Panc1 (cell line): ENCODE data around the gene PTPRA. TPM values are rescaled to one million over a fixed set of nuclear protein-coding genes. Genes with fewer than 3 reads are reported as not detected.

Experiments used
- ATAC-seq: fragments of 200-7000 bp; cut with Tn5 transposase; 2 replicates; pipeline ENCODE4 v1.9.1; 2020; ENCODE audit warnings: mild to moderate bottlenecking, moderate library complexity
- BruUV-seq: library from RNA; stranded (reverse); fragments of 400-500 nt; replicated peaks from 2 replicates; lab custom pipeline; 2021; lab: Mats Ljungman, UMichigan
- CTCF ChIA-PET: fragments of 300-600 bp; sonication (Branson Sonifier 250); formaldehyde crosslinking; loops from one replicate; lab custom pipeline; 2022; ENCODE audit warnings: antibody characterized with exemption; lab: Charles Lee
- POLR2A ChIA-PET: fragments of 300-600 bp; sonication (Branson Sonifier 250); formaldehyde crosslinking; loops from one replicate; lab custom pipeline; 2022; ENCODE audit warnings: antibody characterized with exemption; lab: Charles Lee
- DNase-seq: peaks from one replicate; pipeline ENCODE4 v3.0.0-alpha.2; 2010; ENCODE audit warnings: low read depth, low spot score
- H3K27ac ChIP-seq: 2 replicates; pipeline ENCODE4 v1.5.1; 2011; ENCODE audit warnings: mild to moderate bottlenecking, low read length, inconsistent platforms
- H3K27me3 ChIP-seq: fragments of 200-500 bp; sonication (Bioruptor generic); 2 replicates; pipeline ENCODE4 v1.6.0; 2014; ENCODE audit warnings: low read length, inconsistent platforms; ENCODE audit not compliant: control insufficient read depth, insufficient read depth
- H3K36me3 ChIP-seq: fragments of 200-500 bp; sonication (Bioruptor generic); 2 replicates; pipeline ENCODE4 v1.5.1; 2014; ENCODE audit warnings: inconsistent platforms, mild to moderate bottlenecking, low read length, moderate library complexity; ENCODE audit not compliant: control insufficient read depth, insufficient read depth
- H3K4me1 ChIP-seq: 2 replicates; pipeline ENCODE4 v1.5.1; 2011; ENCODE audit warnings: inconsistent platforms, mild to moderate bottlenecking, low read length, moderate library complexity; ENCODE audit not compliant: control insufficient read depth, insufficient read depth
- H3K4me3 ChIP-seq, 2 experiments: 2 replicates each; pipeline ENCODE4 v1.5.1; 2011 to 2012; ENCODE audit warnings: low read depth in 2 of 2, low read length in 2 of 2, mild to moderate bottlenecking in 2 of 2, inconsistent platforms in 1 of 2, moderate library complexity in 1 of 2
- H3K9me3 ChIP-seq: fragments of 200-500 bp; sonication (Bioruptor generic); 2 replicates; pipeline ENCODE4 v1.5.1; 2014; ENCODE audit warnings: low read depth, mild to moderate bottlenecking, inconsistent platforms, low read length, moderate library complexity; ENCODE audit not compliant: control insufficient read depth, insufficient read depth
- CTCF ChIP-seq: fragments of 450-650 bp; IDR thresholded peaks from 2 replicates; pipeline ENCODE4 v1.5.1; 2017; ENCODE audit warnings: mild to moderate bottlenecking
- POLR2AphosphoS5 ChIP-seq: IDR thresholded peaks from 2 replicates; pipeline ENCODE4 v1.6.1; 2012; ENCODE audit warnings: mild to moderate bottlenecking, low read depth, low read length, moderate library complexity
- REST ChIP-seq, 2 experiments: IDR thresholded peaks; 2 replicates each; pipeline ENCODE4 v1.6.1; 2011 to 2012; ENCODE audit warnings: low read depth in 2 of 2, control low read depth in 1 of 2, low read length in 1 of 2, mild to moderate bottlenecking in 1 of 2, moderate library complexity in 1 of 2; ENCODE audit not compliant: insufficient read depth in 1 of 2
- SIN3A ChIP-seq: IDR thresholded peaks from 2 replicates; pipeline ENCODE4 v1.6.1; 2012; ENCODE audit warnings: low read depth, mild to moderate bottlenecking, low read length, moderate library complexity, borderline replicate concordance; ENCODE audit not compliant: insufficient read depth
- TCF7L2 ChIP-seq: IDR thresholded peaks from 2 replicates; pipeline ENCODE4 v1.6.1; 2011; ENCODE audit warnings: mild to moderate bottlenecking, low read depth, low read length, inconsistent platforms
- in situ Hi-C: cut with HindIII; loops from 2 replicates; pipeline ENCODE4 v1.10.0; 2016; ENCODE audit warnings: low sequenced_read_pairs, low pct_unique_long_range_greater_than_20kb
- intact Hi-C: fragments of 100-400 bp; cut with micrococcal nuclease; formaldehyde crosslinking; loops from one replicate; pipeline ENCODE4 v1.10.0; 2022; ENCODE audit not compliant: unreplicated experiment
- total RNA-seq: library from RNA; stranded (reverse); gene quantifications from one replicate; pipeline ENCODE4 v1.2.1, GENCODE V29; 2021; ENCODE audit not compliant: unreplicated experiment

The PTPRA gene
- total RNA-seq, 1 experiment from 2014 or later: 56.6 TPM

- DNase-seq (no peak), ATAC-seq (no peak)
- TF ChIP-seq TCF7L2 (no peak), POLR2AphosphoS5 (no peak), SIN3A (no peak), CTCF (no peak), REST (IDR thresholded peaks at IDR 0.05; ENCODE audit: insufficient read depth in 1 of 2, low read depth in 2 of 2, low read length in 1 of 2) (no peak)
- CTCF ChIA-PET: no interaction called here
- BruUV-seq: no TSS peak
- H3K36me3 ChIP-seq: no peaks in the 10 kb centered on the region
- H3K4me3 ChIP-seq: no peak overlapping the region
- H3K27ac ChIP-seq: no peak overlapping the region
- H3K9me3 ChIP-seq: no peaks in the 10 kb centered on the region
- intact Hi-C loops (no loop called here), in situ Hi-C loops (no loop called here)
- H3K27me3 ChIP-seq: no peaks in the 10 kb centered on the region
- H3K4me1 ChIP-seq: peaks cover 3% of the 10 kb centered on the region; the same call in 1 of the 2 replicates
- POLR2A ChIA-PET: interaction anchor here (1.0 kb wide), 1 partner anchor 15 kb away, joined by 6 read pairs; no protein-coding TSS in a partner anchor
These were observed 165.2 kb downstream of the PTPRA start for GRCh38 chr20:3038454-3038853.

GRCh38 chr20:3039426-3039825, 166.1 kb downstream of the PTPRA start:
- Histone ChIP-seq H3K4me3 (no peak overlapping the region), H3K27me3 (no peaks in the 10 kb centered on the region), H3K27ac (no peak overlapping the region), H3K9me3 (no peaks in the 10 kb centered on the region), H3K36me3 (no peaks in the 10 kb centered on the region), H3K4me1 (peaks cover 3% of the 10 kb centered on the region; the same call in 1 of the 2 replicates)
- ATAC-seq (no peak), DNase-seq (no peak)
- in situ Hi-C loops: no loop called here
- CTCF ChIA-PET: no interaction called here
- POLR2A ChIA-PET: interaction anchor here (0.6 to 1.0 kb wide), 2 partner anchors 14 to 484 kb away, joined by 3 to 6 read pairs; no protein-coding TSS in a partner anchor
- no peak for TF ChIP-seq TCF7L2
- TF ChIP-seq SIN3A: no peak
- no peak for TF ChIP-seq REST (IDR thresholded peaks at IDR 0.05; ENCODE audit: insufficient read depth in 1 of 2, low read depth in 2 of 2, low read length in 1 of 2)
- TF ChIP-seq POLR2AphosphoS5: no peak
- no peak for TF ChIP-seq CTCF
- intact Hi-C loops: no loop called here
- no TSS peak for BruUV-seq
